ENCODE measurements around the gene AP3S2.
A peak's percentile ranks its signal among the peaks of the same experiment; 100 is the strongest.

DNA sequence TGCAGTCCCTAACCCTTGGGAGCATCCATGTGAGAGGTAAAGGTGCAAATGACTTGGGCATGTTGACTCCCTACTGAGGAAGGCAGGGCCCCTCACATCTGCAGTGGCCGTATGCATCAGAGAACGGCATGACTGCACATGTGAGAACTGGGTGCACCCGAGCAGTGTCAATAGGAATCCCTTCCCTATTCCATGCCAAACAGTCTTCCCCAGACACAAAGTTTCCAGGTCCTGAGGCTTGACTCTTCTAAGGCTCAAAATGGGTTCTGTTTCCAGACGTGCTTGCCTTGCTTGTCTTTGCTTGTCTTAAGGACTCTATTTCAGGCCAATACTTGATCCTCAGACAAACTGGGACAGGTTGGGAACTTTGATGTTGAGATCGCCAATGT lies 58.6 kb downstream of the AP3S2 start:
- TF ChIP-seq, protein P1, sequence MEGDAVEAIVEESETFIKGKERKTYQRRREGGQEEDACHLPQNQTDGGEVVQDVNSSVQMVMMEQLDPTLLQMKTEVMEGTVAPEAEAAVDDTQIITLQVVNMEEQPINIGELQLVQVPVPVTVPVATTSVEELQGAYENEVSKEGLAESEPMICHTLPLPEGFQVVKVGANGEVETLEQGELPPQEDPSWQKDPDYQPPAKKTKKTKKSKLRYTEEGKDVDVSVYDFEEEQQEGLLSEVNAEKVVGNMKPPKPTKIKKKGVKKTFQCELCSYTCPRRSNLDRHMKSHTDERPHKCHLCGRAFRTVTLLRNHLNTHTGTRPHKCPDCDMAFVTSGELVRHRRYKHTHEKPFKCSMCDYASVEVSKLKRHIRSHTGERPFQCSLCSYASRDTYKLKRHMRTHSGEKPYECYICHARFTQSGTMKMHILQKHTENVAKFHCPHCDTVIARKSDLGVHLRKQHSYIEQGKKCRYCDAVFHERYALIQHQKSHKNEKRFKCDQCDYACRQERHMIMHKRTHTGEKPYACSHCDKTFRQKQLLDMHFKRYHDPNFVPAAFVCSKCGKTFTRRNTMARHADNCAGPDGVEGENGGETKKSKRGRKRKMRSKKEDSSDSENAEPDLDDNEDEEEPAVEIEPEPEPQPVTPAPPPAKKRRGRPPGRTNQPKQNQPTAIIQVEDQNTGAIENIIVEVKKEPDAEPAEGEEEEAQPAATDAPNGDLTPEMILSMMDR (IDR thresholded peaks at IDR 0.05): no peak
- TF ChIP-seq POLR2A (IDR thresholded peaks at IDR 0.05) (no peak), POLR2AphosphoS5 (IDR thresholded peaks at IDR 0.05) (peak in 1 of 3 donors; percentile 74), EP300 (IDR thresholded peaks at IDR 0.05) (no peak)

All from suprapubic skin (tissue), 4 donors.